ENCODE results near the gene SAT1. TPM values are rescaled to one million over a fixed set of nuclear protein-coding genes. Genes with fewer than 3 reads are reported as not detected.

SAT1 gene
- total and polyA plus RNA-seq, 4 donors = 269 to 481 (median 393) TPM

Other genes starting within 250 kb of the SAT1 start
- gene PRDX4, start 115.7 kb upstream of the SAT1 start, total RNA-seq = 10 to 100 TPM; 66.5 to 74.0 TPM
- gene PRDX4, start 115.7 kb upstream of the SAT1 start, polyA plus RNA-seq = 100 to 1,000 TPM in 1 of 2 donors, 10 to 100 TPM in 1; 98.0 to 105 TPM
- 10 to 100 TPM; 59.1 to 69.1 TPM for gene ACOT9, start 39.9 kb upstream of the SAT1 start, total RNA-seq
- 10 to 100 TPM; 21.7 to 62.6 TPM for gene ACOT9, start 39.9 kb upstream of the SAT1 start, polyA plus RNA-seq
- gene APOO, start 124.8 kb downstream of the SAT1 start, total RNA-seq = 10 to 100 TPM in 1 of 2 donors, 1 to 10 TPM in 1; 5.6 to 12.7 TPM
- gene APOO, start 124.8 kb downstream of the SAT1 start, polyA plus RNA-seq = 1 to 10 TPM; 4.6 to 8.8 TPM
- gene CXorf58, start 124.8 kb downstream of the SAT1 start, total RNA-seq = not detected
- not detected for gene CXorf58, start 124.8 kb downstream of the SAT1 start, polyA plus RNA-seq
- 1 to 10 TPM; 6.0 to 9.0 TPM for gene KLHL15, start 244.0 kb downstream of the SAT1 start, total RNA-seq
- gene KLHL15, start 244.0 kb downstream of the SAT1 start, polyA plus RNA-seq = 1 to 10 TPM; 1.1 to 1.8 TPM